M059J (cell line): ENCODE results near the gene ZNF845. TPM values are rescaled to one million over a fixed set of nuclear protein-coding genes. Genes with fewer than 3 reads are reported as not detected.
"Not testable (repeated sequence)": the region's sequence is repeated elsewhere in the genome, so short reads cannot be mapped to it uniquely, and the experiment has no call there.

Experiments
- DNase-seq: peaks from one replicate; pipeline ENCODE4 v3.0.0-alpha.2; 2012; ENCODE audit warnings: low read depth
- total RNA-seq: library from RNA; depleted of rRNA; stranded (reverse); fragments of >200 nt; shearing (Covaris generic); gene quantifications from 2 replicates; pipeline ENCODE4 v1.2.3, GENCODE V29; 2014; rRNA removed

Gene ZNF845
- total RNA-seq, result 8.3 and 13.6 TPM in 2 replicates

DNA sequence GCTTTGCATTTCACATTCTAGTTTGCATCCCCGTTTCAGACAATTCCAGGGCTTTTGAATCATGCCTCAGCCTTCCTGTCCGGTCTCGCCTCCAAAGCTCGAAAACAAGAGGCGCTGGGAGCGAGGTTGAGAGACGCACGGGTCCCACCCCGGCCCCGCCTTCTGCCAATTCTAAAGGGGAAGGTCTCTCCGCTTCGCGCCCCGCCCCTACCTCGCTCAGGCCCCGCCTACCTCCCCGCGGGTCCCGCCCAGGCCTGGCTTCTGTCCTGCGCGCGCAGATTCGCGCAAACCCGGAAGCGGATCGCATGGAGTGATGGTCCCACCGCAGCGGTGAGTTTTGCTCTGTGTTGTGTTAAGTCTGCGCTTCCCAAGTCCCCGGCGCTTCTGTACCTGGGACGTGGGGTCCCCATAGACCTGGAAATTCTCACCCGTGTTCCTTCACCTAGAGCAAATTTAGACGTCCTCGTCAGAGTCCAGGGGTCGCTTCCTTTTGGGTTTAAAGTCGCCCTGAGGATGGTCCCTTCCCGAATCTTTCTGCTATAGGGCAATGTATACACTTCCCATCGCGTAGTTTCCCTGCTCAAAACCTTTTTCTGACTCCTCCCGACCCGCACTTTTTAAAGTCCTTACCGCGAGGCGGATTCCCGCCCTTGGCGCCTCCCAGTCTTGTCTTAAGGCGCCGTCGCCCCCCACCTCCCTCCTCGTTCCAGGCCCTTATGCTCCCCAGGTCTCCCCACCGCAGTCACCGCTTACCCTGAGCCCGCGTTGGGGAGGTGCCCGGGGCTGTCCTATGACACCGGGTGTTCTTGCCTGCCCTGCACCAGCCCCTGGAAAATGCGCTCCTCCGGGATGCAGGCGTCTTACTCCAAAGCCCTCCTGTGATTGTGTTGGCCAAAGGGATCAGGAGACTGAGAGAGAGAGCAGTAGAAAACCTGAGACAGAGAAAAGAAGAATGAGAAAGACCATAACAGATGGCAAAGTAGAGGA lies at the start of gene ZNF845:
Gene ZNF845 (plus strand): TSS at position 287 of the 987 bp plus-strand sequence. CDS start 7,559 bp downstream, outside the sequence.
- peak; percentile 92 for DNase-seq

DNA sequence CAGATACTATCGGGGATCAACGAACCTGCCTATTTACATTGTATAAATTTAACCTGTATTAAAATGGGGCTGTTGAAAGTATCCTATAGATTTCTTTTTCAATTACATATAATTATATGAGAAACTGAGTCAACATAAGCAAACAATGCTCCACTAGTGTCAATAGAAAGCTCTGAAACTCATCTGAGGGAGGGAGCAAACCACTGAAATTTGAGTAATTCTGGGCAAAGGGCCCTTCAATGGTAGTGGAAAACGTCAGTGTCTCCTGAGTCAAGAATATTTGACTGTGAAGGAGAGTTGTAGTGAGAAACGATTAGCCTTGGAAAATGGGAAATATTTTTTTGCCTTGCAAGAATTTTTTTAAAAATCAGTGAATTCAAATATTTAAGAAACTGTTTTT lies 48.5 kb upstream of the ZNF845 start:
- DNase-seq, result no peak

DNA sequence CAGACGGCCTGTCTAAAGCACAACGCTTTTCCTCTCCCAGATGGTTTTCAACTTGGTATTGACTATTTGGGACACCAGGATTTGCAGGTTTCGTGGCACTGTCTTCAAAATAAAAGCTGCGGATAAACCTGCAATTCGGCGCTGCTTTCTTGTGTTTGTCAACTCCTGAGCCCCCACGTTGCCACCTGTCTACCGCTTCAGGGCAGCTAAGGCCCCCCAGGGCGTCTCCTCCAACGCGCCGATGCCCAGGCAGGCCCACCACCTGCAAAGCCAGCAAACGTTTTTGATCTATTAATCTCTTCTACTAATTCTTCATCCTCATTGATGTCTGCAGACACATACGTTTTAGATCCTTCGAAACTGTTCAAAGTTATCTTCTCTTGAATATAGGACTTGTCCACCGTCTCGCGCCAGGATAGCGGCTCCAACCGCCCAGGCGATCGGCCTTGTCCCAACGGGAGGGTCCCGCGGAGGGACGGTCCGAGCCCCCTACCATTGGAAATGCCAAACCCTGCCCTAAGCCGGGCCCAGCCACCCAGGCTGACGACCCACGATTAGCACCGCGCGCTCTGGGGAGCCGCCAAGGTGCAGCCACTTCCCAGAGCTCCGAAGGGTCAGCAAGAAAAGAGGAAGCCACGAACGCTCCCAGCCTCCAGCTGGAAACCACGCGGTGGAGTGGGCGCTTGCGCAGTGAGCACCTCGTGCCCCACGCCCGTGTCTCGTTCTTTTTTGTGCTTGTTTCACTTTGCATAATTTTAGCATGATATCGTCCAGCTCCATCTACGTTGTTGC lies 42.6 kb upstream of the ZNF845 start:
- DNase-seq, result no peak

DNA sequence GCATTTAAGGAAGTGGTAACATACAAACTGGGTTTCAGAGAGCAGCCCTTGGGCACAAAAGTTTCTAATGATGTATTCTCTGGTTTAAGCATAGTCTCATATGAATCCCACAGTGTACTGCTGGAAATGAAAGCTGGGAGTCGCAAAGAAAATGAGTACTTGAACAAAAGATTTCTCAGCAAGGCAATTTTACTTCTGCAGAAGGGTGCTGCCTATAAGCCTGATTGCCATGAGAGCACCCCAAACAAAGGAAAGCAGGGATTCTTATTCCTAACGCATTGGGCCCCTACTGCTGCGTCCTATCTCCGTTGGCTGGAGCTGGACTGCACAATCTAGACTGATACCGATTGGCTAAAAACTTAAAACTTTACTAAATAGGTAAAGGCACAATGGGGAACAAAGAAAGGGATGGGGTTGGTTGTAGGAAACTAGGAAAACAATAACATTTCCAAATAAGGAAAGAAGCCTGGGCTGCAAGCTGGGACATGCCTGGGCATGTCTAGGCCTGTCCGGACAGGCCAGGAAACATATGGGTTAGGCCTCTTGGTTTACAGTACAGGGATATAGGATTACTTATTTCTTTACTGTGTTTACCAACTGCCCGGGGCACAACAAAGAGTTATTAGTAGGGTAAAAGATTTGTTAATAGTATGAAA lies 38.6 kb upstream of the ZNF845 start:
- no peak for DNase-seq

DNA sequence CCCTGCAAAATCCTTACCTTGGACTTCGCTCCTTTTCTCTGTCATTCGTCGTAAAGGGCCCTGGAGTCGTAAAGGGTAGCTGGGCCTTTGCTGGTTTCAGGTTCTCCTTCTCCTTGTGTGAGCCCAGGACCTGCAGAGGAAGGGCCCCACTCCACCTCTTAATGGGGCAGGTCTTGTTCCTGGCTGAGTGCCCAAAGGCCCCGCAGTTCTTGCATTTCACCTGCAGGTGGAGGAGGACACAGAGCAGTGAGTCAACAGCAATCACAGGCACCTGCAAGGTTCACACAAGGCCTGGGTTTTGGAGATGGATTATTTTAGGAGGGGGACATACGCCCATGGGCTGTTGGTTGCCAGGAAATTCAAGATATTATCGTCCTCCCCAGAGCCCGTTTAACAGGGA lies 32.2 kb upstream of the ZNF845 start:
- DNase-seq, result not testable (repeated sequence)

DNA sequence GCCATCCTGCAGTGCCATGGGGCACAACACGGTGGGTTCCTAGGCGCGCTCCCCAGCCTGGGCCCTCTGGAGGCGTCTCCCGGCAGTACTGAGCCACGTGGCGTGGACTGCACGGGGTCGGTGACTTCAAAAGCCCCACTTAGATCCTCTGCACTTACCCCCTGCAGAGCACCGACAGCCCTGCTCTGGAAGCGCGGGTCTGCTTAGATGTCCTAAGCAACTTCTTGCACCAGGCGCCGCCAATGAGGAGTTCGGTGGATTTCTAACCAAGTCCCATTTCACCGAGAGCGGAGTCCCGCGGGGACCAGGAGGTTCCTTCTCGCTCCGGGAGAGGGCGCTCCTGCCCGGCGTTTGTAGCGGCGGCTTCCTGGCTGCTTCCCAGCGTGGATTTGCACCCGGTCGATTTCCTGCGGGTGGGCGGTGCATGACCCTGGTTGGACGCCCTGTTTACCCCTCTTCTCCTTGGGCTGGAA lies 25.2 kb upstream of the ZNF845 start:
- DNase-seq, result no peak

DNA sequence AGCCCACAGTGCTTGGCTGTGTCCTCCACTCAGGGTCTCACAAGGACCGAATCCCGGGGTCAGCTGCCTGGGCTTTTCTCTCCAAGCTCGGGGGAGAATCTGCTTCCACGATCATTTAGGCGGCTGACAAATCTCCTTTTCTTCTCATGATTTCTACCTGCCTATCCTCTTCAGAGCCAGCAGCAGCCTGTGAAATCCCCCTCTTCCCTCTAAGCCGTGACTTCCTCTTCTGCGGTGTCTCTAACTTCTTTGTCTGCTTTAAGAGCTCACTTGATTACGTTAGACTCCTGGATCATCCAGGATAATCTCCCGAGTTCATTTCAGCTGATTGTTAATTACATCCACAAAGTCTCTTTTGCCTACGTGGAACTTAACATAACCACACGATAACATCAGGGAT lies 22.5 kb upstream of the ZNF845 start:
- DNase-seq, result no peak

DNA sequence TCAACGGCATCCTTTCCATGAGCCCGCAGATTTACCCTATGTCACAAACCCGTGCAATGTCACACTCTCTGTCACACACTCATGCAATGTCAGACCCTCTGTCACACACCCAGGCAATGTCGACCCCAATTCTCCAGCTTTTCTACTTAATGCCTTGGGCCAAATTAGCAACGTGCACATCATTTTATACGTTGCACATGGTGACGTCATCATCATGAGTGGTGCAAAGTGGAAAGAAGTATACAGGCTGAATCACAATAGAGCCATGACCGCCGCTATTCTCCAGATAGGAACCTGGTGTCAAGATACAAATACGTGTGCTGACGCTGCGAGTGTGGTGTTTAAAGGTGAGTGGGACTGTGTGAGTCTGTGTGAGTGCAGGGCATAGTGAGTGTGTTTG lies 21.7 kb upstream of the ZNF845 start:
- DNase-seq, result no peak

DNA sequence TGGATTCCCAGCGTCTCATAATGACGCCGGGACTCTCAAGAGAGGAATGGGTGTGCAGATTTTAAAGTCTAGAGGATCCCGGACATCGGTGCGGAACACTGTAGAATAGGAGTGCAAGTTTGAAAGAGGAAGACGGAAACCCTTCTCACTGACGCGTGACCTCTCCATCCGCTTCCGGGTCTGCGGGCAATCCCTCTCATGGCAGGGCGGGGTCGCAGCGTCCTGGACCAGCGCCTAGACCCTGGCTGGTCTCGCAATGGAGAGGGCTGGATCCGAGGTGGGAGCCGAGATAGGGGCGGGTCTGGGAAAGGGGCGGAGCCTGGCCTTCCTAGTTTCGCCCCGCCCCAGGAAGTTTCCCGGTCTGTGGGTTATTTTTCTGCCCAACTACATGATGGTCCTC lies 4.6 kb upstream of the ZNF845 start:
- peak; percentile 29 for DNase-seq

DNA sequence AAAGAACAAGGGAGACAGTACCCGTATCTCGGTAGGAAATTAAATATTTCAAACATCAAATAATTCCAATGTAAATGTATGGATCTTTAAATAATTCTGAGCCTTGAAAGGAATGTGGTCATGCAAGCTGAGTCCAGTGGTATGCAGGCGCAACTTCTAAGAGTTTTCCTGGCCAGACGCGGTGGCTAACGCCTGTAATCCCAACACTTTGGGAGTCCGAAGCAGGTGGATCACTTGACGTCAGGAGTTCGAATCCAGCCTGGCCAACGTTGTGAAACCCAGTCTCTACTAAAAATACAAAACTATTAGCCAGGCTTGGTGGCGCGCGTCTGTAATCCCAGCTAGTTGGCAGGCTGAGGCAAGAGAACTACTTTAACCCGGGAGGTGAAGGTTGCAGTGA lies 1.1 kb upstream of the ZNF845 start:
- no peak for DNase-seq

DNA sequence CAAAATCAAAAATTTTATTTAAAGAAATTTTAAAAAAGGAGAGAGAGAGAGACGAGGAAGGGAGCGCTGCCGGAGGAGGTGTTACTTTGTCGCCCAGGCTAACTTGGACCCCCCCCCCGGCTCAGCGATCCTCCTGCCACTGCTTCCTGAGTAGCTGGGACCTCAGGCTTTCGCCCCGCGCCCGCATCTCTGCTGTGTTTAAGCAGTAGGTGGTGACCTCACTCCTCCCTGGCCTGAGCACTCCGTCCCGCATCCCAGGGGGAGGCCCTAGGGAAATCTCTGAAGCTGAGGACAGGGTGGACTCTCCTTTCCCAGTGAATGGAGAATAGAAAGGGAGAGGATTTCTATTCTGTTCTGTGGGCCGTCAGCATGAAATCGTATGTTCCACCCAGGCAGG lies 485 bp upstream of the ZNF845 start:
- no peak for DNase-seq

DNA sequence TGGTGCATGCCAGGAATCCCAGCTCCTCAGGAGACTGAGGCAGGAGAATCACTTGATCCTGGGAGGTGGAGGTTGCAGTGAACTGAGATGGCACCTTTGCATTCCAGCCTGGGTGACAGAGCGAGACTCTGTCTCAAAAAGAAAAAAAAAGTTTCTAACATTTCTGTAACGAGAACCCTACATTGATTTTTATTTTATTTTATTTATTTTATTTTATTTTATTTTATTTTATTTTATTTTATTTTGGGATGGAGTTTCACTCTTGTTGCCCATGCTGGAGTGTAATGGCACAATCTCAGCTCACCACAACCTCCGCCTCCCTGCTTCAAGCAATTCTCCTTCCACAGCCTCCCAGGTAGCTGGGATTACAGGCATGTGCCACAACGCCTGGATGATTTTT lies 10.9 kb downstream of the ZNF845 start:
- not testable (repeated sequence) for DNase-seq

DNA sequence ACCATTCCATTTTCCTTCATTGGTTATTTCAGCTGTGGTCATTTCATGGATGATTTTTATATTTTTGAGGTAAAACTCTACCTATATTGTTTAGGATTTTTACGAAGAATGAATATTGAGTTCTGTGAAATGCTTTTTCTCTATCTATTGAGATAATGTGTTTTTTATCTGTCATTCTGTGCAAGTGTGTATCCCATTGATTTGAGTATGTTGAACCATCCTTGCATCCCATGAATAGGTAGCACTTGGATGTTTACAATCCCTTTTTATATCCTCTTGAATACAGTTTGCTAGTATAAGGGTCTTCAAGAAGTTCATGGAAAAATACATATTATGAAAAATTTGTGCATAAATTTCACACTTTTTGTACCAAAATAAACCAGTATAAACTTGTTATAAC lies 22.2 kb downstream of the ZNF845 start:
- no peak for DNase-seq

DNA sequence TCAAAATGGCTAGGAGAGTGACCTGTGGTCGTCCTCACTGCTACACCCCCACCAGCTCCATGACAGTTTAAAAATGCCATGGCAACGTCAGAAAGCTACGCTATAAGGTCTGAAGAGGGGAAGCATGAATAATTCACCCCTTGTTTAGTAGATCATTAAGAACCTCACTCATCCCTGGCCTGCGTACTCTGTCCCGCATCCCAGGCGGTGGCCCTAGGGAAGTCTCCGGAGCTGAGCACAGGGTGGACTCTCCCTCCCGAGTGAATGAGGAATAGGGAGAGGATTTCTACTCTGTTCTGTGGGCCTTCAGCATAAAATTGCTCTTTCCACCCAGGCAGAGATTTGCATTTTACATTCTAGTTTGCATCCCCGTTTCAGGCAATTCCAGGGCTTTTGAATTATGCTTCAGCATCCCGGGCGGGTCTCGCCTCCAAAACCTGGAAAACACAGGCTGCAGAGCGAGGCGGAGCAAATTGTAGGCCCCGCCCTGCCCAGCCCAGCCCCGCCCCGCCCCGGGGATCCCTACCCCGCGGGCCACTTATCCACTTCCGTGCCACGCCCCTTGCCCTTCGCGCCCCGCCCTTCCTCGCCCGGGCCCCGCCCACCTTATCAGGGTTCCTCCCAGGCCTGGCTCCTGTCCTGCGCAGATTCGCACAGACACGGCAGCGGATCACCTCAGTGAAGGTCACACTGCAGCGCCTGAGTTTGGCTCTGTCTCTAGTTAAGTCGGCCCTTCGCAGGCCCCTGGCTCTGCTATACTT lies 24.5 kb downstream of the ZNF845 start:
- DNase-seq, result no peak

DNA sequence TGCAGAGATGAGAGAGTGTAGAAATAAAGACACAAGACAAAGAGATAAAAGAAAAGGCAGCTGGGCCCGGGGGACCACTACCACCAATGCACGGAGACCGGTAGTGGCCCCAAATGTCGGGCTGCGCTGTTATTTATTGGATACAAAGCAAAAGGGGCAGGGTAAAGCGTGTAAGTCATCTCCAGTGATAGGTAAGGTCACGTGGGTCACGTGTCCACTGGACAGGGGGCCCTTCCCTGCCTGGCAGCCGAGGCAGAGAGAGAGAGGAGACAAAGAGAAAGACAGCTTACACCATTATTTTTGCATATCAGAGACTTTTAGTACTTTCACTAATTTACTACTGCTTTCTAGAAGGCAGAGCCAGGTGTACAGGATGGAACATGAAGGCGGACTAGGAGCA lies 26.5 kb downstream of the ZNF845 start:
- DNase-seq, result not testable (repeated sequence)

DNA sequence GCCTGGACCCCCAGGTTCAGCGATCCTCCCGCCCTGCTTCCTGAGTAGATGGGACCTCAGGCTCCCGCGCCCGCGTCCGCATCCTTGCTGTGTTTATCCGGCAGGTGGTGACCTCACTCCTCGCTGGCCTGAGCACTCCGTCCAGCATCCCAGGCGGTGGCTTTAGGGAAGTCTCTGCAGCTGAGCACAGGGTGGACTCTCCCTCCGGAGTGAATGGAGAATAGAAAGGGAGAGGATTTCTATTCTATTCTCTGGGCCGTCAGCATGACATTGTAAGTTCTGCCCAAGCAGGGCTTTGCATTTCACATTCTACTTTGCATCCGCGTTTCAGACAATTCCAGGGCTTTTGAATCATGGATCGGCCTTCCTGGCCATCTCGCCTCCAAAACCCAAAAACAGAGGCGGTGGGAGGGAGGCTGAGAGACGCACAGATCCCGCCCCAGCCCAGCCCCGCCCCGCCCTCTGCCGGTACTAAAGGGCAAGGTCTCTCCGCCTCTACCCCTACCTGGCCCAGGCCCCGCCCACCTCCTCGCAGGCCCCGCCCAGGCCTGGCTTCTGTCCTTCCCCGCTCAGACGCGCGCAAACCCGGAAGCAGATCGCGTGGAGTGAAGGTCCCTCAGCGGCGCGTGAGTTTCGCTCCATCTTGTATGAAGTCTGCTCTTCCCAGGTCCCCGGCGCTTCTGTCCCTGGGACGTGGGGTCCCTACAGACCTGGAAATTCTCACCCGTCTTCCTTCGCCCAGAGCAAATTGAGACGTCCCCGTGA lies 31.8 kb downstream of the ZNF845 start, which contains the start of gene ZNF525:
Gene ZNF525 (plus strand): TSS at position 572 of the 765 bp plus-strand sequence. CDS start 6,577 bp downstream, outside the sequence.
- DNase-seq, result peak; percentile 87

DNA sequence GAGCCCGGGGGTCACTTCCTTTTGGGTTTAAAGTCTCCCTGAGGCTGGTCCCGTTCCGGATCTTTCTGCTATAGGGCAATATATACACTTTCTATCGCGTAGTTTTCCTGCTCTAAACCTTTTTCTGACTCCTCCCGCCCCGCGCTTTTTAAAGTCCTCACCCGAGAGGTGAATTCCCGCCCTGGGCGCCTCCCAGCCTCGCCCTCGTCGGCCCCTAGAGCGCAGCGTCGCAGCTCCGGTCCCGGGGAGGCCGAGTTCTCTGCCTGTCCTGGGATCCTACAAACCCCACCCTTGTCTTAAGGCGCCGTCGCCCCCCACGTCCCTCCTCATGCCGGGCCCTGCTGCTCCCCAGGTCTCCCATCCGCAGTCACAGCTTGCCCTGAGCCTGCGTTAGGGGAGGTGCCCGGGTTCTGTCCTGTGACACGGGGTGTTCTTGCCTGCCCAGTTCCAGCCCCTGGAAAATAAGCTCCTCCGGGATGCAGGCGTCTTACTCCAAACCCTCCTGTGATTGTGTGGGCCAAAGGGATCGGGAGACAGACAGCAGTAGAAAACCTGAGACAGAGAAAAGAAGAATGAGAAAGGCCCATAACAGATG lies 32.4 kb downstream of the ZNF845 start:
- peak; percentile 47 for DNase-seq

DNA sequence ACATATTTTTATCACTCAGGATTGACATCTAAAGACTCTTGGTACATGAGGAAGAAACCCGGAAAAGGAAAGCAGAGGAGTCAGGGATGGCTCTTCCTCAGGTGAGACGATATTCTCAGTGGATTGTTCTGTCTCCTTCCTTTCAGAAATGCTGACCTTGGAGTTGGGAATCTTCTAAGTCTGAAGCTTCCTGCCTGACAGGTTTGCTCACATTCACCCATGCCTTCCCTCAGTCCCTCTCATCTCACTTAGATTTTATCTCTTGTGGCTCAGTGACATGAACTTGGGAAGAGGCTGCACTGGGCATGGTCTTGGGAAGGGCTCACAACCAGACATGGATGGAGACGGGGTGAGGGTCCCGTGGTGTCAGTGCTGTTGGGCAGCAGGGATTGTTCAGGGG lies 38.6 kb downstream of the ZNF845 start:
- DNase-seq, result no peak

DNA sequence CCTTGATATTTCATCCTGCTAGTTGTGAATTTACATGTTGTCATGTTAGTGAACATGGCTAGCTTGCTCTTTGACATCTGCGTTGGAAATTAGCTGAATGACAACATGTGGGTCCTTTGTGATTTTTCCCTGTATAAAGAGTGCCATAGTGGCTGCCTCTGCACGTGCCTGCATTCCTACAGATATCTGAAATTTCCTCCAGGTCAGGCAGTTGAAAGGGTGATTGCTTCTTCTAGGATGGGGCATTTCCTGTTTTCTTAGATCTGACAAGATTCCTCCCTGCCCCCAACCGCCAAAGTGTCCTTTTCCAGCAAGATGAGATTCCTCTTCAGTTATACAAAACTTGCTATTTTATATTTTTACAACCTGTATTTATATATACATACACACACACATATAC lies 40.7 kb downstream of the ZNF845 start:
- no peak for DNase-seq

DNA sequence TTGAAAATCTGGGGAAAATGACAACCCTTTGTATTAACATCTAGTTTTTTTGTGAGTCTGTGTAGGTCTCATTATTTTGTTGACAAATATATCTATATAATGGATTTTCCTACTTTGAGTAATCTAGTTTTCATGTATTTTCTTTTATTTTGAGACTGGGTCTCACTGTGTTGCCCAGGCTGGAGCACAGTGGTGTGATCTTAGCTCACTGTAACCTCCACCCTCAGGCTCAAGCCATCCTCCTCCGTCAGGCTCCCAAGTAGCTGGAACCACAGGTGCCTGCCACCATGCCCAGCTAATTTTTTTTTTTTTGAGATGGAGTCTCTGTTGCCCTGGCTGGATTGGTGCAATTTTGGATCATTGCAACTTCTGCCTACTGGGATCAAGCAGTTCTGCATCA lies 41.2 kb downstream of the ZNF845 start:
- no peak for DNase-seq
